ES-I3 (cell line): ENCODE data around the gene LRRK1.

Source experiments
- H3K36me3 ChIP-seq: 2 replicates; pipeline ENCODE4 v1.6.1; 2013; ENCODE audit warnings: mild to moderate bottlenecking, low read length, control low read depth, moderate library complexity; ENCODE audit not compliant: insufficient read depth
- H3K4me1 ChIP-seq: 2 replicates; pipeline ENCODE4 v1.6.1; 2013; ENCODE audit warnings: mild to moderate bottlenecking, control low read depth, low read length; ENCODE audit not compliant: insufficient read depth
- H3K9ac ChIP-seq: 2 replicates; pipeline ENCODE4 v1.6.1; 2013; ENCODE audit warnings: low read depth, mild to moderate bottlenecking, low read length, moderate library complexity
- H3K9me3 ChIP-seq: 2 replicates; pipeline ENCODE4 v1.6.1; 2013; ENCODE audit warnings: mild to moderate bottlenecking, low read length, moderate library complexity; ENCODE audit not compliant: control insufficient read depth, insufficient read depth

LRRK1 gene

GRCh38 chr15:100998630-100999029 is 79.5 kb downstream of the LRRK1 start:
- H3K36me3 ChIP-seq = no peaks in the 10 kb centered on the region
- no peak overlapping the region for H3K9ac ChIP-seq
- no peaks in the 10 kb centered on the region for H3K9me3 ChIP-seq
- H3K4me1 ChIP-seq = peaks cover 18% of the 10 kb centered on the region

- Histone ChIP-seq H3K9ac (no peak overlapping the region), H3K36me3 (no peaks in the 10 kb centered on the region), H3K9me3 (no peaks in the 10 kb centered on the region), H3K4me1 (peaks cover 14% of the 10 kb centered on the region)
Observed at GRCh38 chr15:100999369-100999768, 80.2 kb downstream of the LRRK1 start.

- 0 out of 2 replicates have a peak, but pooled peaks cover 5% of the 10 kb centered on the region for H3K9me3 ChIP-seq
- peaks cover 11% of the 10 kb centered on the region for H3K4me1 ChIP-seq
- no peaks in the 10 kb centered on the region for H3K36me3 ChIP-seq
- no peak overlapping the region for H3K9ac ChIP-seq
Observed at GRCh38 chr15:101000271-101000681, 81.1 kb downstream of the LRRK1 start.

DNA sequence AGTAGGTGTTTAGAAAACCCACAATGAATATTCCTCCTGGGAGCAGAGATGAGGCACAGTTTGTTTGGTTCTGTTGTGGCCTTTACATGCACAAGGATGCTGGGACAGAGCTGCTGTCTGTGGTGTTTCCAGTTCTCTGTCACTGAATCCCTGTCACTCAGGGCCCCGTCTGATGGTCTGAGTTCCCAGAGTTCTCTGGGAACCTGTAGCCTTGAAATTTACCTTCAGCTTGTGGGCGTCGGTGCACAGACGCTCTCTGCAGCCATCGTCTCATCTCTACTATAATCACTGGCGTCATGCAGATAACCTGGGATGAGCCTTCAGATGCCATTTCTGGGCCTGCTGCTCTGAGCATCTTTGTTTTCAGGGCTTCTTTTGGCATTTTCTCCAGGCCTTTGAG is 81.9 kb downstream of the LRRK1 start:
- H3K9me3 ChIP-seq = 0 out of 2 replicates have a peak, but pooled peaks cover 5% of the 10 kb centered on the region
- H3K36me3 ChIP-seq = no peaks in the 10 kb centered on the region
- peaks cover 11% of the 10 kb centered on the region for H3K4me1 ChIP-seq
- no peak overlapping the region for H3K9ac ChIP-seq

DNA sequence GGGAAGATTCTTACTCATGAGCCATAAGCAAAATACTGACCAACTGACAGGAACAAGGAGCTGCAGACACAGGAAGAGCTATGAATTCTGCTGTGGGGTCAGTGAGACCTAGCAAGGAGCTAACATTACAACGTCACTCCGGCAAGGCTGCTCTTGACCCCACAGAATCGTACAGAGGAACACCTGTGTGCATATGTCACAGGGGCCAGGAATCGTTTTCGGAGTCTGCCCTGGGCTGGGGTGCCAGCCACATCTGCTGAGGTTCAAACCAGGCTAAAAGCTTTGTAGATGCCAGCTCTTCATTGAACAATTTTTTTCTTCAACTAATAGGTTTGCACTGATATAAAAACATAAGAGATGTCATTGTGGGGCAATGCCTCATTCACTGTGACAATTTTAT is 82.6 kb downstream of the LRRK1 start:
- Histone ChIP-seq H3K4me1 (peaks cover 11% of the 10 kb centered on the region), H3K9ac (no peak overlapping the region), H3K36me3 (no peaks in the 10 kb centered on the region), H3K9me3 (0 out of 2 replicates have a peak, but pooled peaks cover 5% of the 10 kb centered on the region)

DNA sequence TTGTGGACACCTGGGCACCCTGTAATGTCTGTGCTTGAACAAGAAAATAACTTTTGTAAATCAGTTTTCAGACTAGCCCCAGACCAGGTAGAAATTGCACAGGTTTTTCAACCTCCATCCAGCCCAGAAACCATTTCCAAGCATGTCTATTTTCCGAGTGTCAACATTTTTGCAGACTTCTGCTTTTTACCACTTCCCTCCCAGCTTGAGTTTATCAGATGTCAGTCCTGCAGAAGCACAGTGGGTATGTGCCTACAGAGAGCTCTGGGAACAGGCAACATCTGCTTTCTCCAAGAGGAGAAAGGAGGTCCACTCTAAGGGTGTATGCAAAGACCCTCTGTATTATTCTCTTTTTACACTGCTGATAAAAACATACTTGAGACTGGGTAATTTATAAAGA is 83.9 kb downstream of the LRRK1 start:
- Histone ChIP-seq H3K36me3 (no peaks in the 10 kb centered on the region), H3K9me3 (0 out of 2 replicates have a peak, but pooled peaks cover 5% of the 10 kb centered on the region), H3K9ac (no peak overlapping the region), H3K4me1 (peaks cover 11% of the 10 kb centered on the region)

- Histone ChIP-seq H3K4me1 (peaks cover 11% of the 10 kb centered on the region), H3K36me3 (no peaks in the 10 kb centered on the region)
Observed at GRCh38 chr15:101003706-101004105, 84.5 kb downstream of the LRRK1 start.

DNA sequence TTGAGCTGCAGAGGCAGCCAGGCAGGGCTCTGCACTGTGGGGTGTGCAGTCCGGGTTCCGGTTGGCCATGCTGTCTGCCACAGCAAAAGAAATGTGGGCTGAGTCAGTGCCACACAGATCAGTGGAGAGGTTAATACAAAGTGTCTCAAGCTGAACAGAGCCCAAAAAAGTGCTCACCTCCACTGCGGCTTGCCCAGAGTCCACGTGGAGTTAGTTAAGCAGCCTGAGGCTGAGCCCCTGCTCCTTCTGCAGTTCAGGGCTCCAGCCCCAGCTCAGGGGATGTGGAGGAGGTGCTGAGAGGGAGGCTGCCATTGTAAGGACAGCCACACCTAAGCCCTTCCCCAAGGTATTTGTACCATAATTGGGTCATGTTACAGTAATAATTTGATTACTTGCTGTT is 85.3 kb downstream of the LRRK1 start:
- Histone ChIP-seq H3K36me3 (no peaks in the 10 kb centered on the region), H3K9ac (no peak overlapping the region), H3K9me3 (0 out of 2 replicates have a peak, but pooled peaks cover 5% of the 10 kb centered on the region), H3K4me1 (peaks cover 11% of the 10 kb centered on the region)

More at GRCh38 chr15:101003706-101004105, 84.5 kb downstream of the LRRK1 start:
- Histone ChIP-seq H3K9ac (no peak overlapping the region), H3K9me3 (0 out of 2 replicates have a peak, but pooled peaks cover 5% of the 10 kb centered on the region)

DNA sequence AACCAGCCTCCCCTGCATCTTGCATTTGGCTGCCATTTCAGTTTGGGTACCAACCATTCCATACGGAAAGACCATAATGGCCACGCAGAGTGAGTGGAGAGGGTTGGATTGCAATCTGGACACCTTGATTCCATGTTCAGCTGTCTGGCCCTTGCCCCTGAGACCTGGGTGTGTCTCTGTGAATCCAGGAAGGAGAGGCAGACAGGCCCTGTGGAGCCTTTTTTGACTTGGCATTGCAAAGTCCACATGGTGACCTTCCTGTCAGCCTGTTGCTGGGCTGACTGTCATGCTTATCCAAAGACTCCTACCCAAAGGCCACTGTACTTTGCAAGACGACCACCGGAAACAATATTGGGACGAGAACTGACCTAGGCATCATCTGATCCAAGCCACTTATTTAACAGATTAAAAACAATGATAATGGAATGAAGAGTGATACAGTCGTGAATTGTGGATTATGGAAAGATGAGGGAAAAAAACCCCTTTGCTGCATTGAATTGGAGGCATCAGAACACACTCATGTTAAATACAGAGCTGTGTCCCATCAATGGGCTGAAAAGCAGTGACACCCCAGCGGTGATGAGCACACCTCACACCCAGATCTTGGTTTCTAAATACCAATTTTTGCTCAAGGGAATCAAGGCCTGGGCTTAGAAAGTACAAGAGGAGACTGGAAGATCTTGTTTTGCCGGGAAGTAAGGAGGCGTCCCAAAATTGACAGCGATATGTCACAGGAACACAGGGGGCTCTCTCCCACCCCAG is 86.0 kb downstream of the LRRK1 start:
- peaks cover 7% of the 10 kb centered on the region for H3K4me1 ChIP-seq

GRCh38 chr15:101006931-101007691 is 88.0 kb downstream of the LRRK1 start:
- Histone ChIP-seq H3K4me1 (no peaks in the 10 kb centered on the region), H3K9ac (peak overlapping the region; percentile 78; the same call in 1 of the 2 replicates), H3K9me3 (0 out of 2 replicates have a peak, but pooled peaks cover 5% of the 10 kb centered on the region), H3K36me3 (no peaks in the 10 kb centered on the region)

More for the DNA sequence above, 86.0 kb downstream of the LRRK1 start:
- H3K9ac ChIP-seq = no peak overlapping the region
- H3K36me3 ChIP-seq = no peaks in the 10 kb centered on the region
- H3K9me3 ChIP-seq = 0 out of 2 replicates have a peak, but pooled peaks cover 5% of the 10 kb centered on the region

- H3K9ac ChIP-seq = peak overlapping the region; percentile 78; the same call in 1 of the 2 replicates
- H3K9me3 ChIP-seq = 0 out of 2 replicates have a peak, but pooled peaks cover 5% of the 10 kb centered on the region
- no peaks in the 10 kb centered on the region for H3K4me1 ChIP-seq
- H3K36me3 ChIP-seq = no peaks in the 10 kb centered on the region
Observed at GRCh38 chr15:101008158-101009139, 89.3 kb downstream of the LRRK1 start.

GRCh38 chr15:101009176-101009575 is 90.0 kb downstream of the LRRK1 start:
- Histone ChIP-seq H3K36me3 (no peaks in the 10 kb centered on the region), H3K4me1 (peaks cover 1% of the 10 kb centered on the region; the same call in 1 of the 2 replicates)

GRCh38 chr15:101010781-101011180 is 91.6 kb downstream of the LRRK1 start:
- peaks cover 8% of the 10 kb centered on the region; the same call in 1 of the 2 replicates for H3K4me1 ChIP-seq

More at GRCh38 chr15:101009176-101009575, 90.0 kb downstream of the LRRK1 start:
- Histone ChIP-seq H3K9me3 (0 out of 2 replicates have a peak, but pooled peaks cover 5% of the 10 kb centered on the region), H3K9ac (no peak overlapping the region)

More at GRCh38 chr15:101010781-101011180, 91.6 kb downstream of the LRRK1 start:
- Histone ChIP-seq H3K9ac (no peak overlapping the region), H3K9me3 (no peaks in the 10 kb centered on the region), H3K36me3 (no peaks in the 10 kb centered on the region)
